Measurements from ENCODE around the gene FOXO4.

Gene FOXO4

GRCh38 chrX:71140440-71140839, 44.8 kb downstream of the FOXO4 start:
- Mint-ChIP-seq H3K36me3 (ENCODE audit: low read depth) (peaks cover 37% of the 10 kb centered on the region), H3K27me3 (ENCODE audit: low read depth) (no peaks in the 10 kb centered on the region), H3K4me3 (no peak overlapping the region), H3K27ac (no peak overlapping the region), H3K4me1 (ENCODE audit: low read depth) (peaks cover 3% of the 10 kb centered on the region), H3K9me3 (no peaks in the 10 kb centered on the region)
- DNase-seq (ENCODE audit: low spot score), result no peak

- DNase-seq (ENCODE audit: low spot score), result no peak
- Mint-ChIP-seq H3K4me3 (no peak overlapping the region), H3K4me1 (ENCODE audit: low read depth) (peaks cover 7% of the 10 kb centered on the region), H3K27me3 (ENCODE audit: low read depth) (no peaks in the 10 kb centered on the region), H3K36me3 (ENCODE audit: low read depth) (peaks cover 14% of the 10 kb centered on the region), H3K27ac (no peak overlapping the region), H3K9me3 (no peaks in the 10 kb centered on the region)
Observed at GRCh38 chrX:71143508-71143907, 47.9 kb downstream of the FOXO4 start.

GRCh38 chrX:71144651-71145050, 49.0 kb downstream of the FOXO4 start, which contains the start of gene NLGN3:
TSS of gene NLGN3 (plus strand) at chrX:71144841. CDS start at chrX:71147750, 2,909 bp downstream.
- Mint-ChIP-seq H3K36me3 (ENCODE audit: low read depth) (peaks cover 6% of the 10 kb centered on the region), H3K4me1 (ENCODE audit: low read depth) (peaks cover 7% of the 10 kb centered on the region), H3K4me3 (no peak within 1 kb of the TSS), H3K27me3 (ENCODE audit: low read depth) (no peaks in the 10 kb centered on the region), H3K9me3 (no peaks in the 10 kb centered on the region), H3K27ac (no peak within 1 kb of the TSS)
- no peak for DNase-seq (ENCODE audit: low spot score)

- Mint-ChIP-seq H3K27me3 (ENCODE audit: low read depth) (no peaks in the 10 kb centered on the region), H3K27ac (no peak overlapping the region), H3K36me3 (ENCODE audit: low read depth) (peaks cover 4% of the 10 kb centered on the region), H3K4me3 (no peak overlapping the region), H3K9me3 (no peaks in the 10 kb centered on the region), H3K4me1 (ENCODE audit: low read depth) (peaks cover 4% of the 10 kb centered on the region)
- no peak for DNase-seq (ENCODE audit: low spot score)
Observed at GRCh38 chrX:71147496-71148277, 52.0 kb downstream of the FOXO4 start.

GRCh38 chrX:71148278-71148663, 52.6 kb downstream of the FOXO4 start:
- Mint-ChIP-seq H3K36me3 (ENCODE audit: low read depth) (peaks cover 4% of the 10 kb centered on the region), H3K27me3 (ENCODE audit: low read depth) (no peaks in the 10 kb centered on the region), H3K4me1 (ENCODE audit: low read depth) (peaks cover 4% of the 10 kb centered on the region), H3K27ac (no peak overlapping the region), H3K4me3 (no peak overlapping the region), H3K9me3 (no peaks in the 10 kb centered on the region)
- no peak for DNase-seq (ENCODE audit: low spot score)

- H3K27me3 Mint-ChIP-seq (ENCODE audit: low read depth), result no peaks in the 10 kb centered on the region
Observed at GRCh38 chrX:71151366-71151765, 55.7 kb downstream of the FOXO4 start.

More at GRCh38 chrX:71151366-71151765, 55.7 kb downstream of the FOXO4 start:
- DNase-seq (ENCODE audit: low spot score), result no peak
- Mint-ChIP-seq H3K27ac (no peak overlapping the region), H3K4me1 (ENCODE audit: low read depth) (peaks cover 2% of the 10 kb centered on the region), H3K4me3 (no peak overlapping the region), H3K9me3 (no peaks in the 10 kb centered on the region), H3K36me3 (ENCODE audit: low read depth) (peaks cover 3% of the 10 kb centered on the region)

All from T-helper 2 cell treated with Interferon-gamma antibody and Interleukin-4, amounts not matched to agents 5 μg/mL and 100 μg/mL, for 36 hours (primary cell).